OCI-LY3 (cell line): Measurements from ENCODE around the gene ASPM.

Source experiments
- EZH2phosphoT487 ChIP-seq: fragments of 200-600 bp; shearing (Covaris generic); IDR thresholded peaks from 2 replicates; pipeline ENCODE4 v1.6.1; 2018; ENCODE audit warnings: antibody characterized with exemption, mixed run types, low read depth
- TF ChIP-seq, protein P1 (sequence below): fragments of 200-600, 300-600 bp; sonication (generic); IDR thresholded peaks from 2 replicates; pipeline ENCODE4 v1.5.1; 2014; ENCODE audit warnings: antibody characterized with exemption, low read length, low read depth

DNA sequence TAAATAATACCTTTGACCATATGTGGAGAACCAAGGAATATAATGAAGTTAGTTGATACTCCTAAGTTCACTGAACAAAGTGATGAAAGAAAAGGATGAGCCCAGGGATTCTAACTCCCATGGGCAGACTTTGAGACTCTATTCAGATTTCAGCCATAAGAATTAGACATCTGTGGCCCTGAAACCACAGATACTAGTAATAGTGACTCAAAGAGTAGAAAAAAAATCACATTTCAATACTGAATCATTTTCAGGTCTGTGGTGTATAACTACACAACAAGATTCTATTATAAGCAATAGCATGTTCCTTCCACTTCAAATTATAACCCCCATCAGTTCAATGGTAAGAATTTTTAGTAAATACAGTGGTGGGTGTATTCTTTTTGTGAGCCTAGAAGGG lies 63.0 kb downstream of the ASPM start:
- TF ChIP-seq, protein P1, sequence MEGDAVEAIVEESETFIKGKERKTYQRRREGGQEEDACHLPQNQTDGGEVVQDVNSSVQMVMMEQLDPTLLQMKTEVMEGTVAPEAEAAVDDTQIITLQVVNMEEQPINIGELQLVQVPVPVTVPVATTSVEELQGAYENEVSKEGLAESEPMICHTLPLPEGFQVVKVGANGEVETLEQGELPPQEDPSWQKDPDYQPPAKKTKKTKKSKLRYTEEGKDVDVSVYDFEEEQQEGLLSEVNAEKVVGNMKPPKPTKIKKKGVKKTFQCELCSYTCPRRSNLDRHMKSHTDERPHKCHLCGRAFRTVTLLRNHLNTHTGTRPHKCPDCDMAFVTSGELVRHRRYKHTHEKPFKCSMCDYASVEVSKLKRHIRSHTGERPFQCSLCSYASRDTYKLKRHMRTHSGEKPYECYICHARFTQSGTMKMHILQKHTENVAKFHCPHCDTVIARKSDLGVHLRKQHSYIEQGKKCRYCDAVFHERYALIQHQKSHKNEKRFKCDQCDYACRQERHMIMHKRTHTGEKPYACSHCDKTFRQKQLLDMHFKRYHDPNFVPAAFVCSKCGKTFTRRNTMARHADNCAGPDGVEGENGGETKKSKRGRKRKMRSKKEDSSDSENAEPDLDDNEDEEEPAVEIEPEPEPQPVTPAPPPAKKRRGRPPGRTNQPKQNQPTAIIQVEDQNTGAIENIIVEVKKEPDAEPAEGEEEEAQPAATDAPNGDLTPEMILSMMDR: no peak
- no peak for TF ChIP-seq EZH2phosphoT487
